Pulmonary artery endothelial cell (primary cell): ENCODE data around the gene MAL. TPM values are rescaled to one million over a fixed set of nuclear protein-coding genes. Genes with fewer than 3 reads are reported as not detected.

Experiments
- DNase-seq: peaks from one replicate; pipeline ENCODE4 v3.0.0-alpha.2; 2011; ENCODE audit warnings: low read depth, low spot score
- total RNA-seq: library from RNA; depleted of rRNA; stranded (reverse); fragments of >200 nt; gene quantifications from 2 replicates; pipeline ENCODE4 v1.2.3, GENCODE V29; 2014

Gene MAL
- total RNA-seq, 1 donor from 2014 or later, result not detected

- DNase-seq, result no peak
Measured at GRCh38 chr2:94996305-94997100, 29.0 kb upstream of the MAL start.

- DNase-seq, result no peak
Measured at GRCh38 chr2:94997981-94998930, 27.3 kb upstream of the MAL start.

GRCh38 chr2:94999431-94999883 lies 26.1 kb upstream of the MAL start:
- no peak for DNase-seq

- DNase-seq, result no peak
Measured at GRCh38 chr2:95001051-95001562, 24.4 kb upstream of the MAL start.

- no peak for DNase-seq
Measured at GRCh38 chr2:95001701-95002100, 23.8 kb upstream of the MAL start.

GRCh38 chr2:95002498-95002897 lies 23.0 kb upstream of the MAL start:
- no peak for DNase-seq

GRCh38 chr2:95004287-95004686 lies 21.2 kb upstream of the MAL start:
- no peak for DNase-seq

GRCh38 chr2:95004711-95005110 lies 20.8 kb upstream of the MAL start:
- no peak for DNase-seq

GRCh38 chr2:95005726-95006125 lies 19.8 kb upstream of the MAL start:
- no peak for DNase-seq

- DNase-seq, result no peak
Measured at GRCh38 chr2:95006588-95006987, 18.9 kb upstream of the MAL start.

GRCh38 chr2:95007031-95007609 lies 18.4 kb upstream of the MAL start:
- DNase-seq, result no peak

GRCh38 chr2:95007822-95008221 lies 17.7 kb upstream of the MAL start:
- DNase-seq, result no peak

GRCh38 chr2:95008306-95008705 lies 17.2 kb upstream of the MAL start:
- no peak for DNase-seq

- no peak for DNase-seq
Measured at GRCh38 chr2:95008996-95009395, 16.5 kb upstream of the MAL start.

GRCh38 chr2:95009412-95009811 lies 16.1 kb upstream of the MAL start:
- DNase-seq, result no peak

GRCh38 chr2:95010126-95010525 lies 15.4 kb upstream of the MAL start:
- DNase-seq, result no peak

GRCh38 chr2:95010718-95011117 lies 14.8 kb upstream of the MAL start:
- DNase-seq, result no peak

GRCh38 chr2:95012881-95013550 lies 12.5 kb upstream of the MAL start:
- DNase-seq, result no peak

GRCh38 chr2:95013726-95014125 lies 11.8 kb upstream of the MAL start:
- DNase-seq, result no peak

GRCh38 chr2:95014126-95014708 lies 11.3 kb upstream of the MAL start:
- no peak for DNase-seq
